HL-60 (cell line): ENCODE measurements around the gene TLX3.

Experiments
- POLR2AphosphoS5 ChIP-seq: IDR thresholded peaks from 2 replicates; pipeline ENCODE4 v1.6.1; 2012; ENCODE audit warnings: low read depth
- TF ChIP-seq, protein P1 (sequence below): IDR thresholded peaks from one replicate; pipeline ENCODE4 v1.5.1; 2011; ENCODE audit warnings: low read length, control low read depth, inconsistent platforms; ENCODE audit not compliant: insufficient read depth

DNA sequence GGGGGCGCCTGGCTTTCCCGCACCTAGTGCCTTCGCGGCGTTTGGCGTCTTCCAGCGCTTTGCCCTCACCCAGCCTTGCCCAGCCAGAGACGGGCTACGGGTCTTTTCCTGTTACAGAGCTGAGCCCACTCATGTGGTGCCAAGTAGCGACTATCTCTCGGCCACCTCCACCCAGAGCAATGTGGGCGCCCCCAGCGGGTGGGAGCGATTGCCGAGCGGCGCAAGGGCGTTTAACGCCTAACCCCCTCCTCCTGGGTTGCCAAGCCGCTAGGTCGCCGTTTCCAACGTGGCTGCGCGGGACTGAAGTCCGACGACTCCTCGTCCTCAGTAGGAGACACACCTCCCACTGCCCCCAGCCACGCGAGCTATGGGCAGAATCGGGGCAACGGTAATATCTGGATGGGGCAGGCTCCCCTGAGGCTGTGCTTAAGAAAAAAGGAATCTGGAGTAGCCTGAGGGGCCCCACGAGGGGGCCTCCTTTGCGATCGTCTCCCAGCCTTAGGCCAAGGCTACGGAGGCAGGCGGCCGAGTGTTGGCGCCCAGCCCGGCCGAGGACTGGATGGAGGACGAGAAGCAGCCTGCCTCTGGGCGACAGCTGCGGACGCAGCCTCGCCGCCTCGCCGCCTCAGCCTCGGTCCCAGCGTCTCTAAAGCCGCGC is 5.8 kb downstream of the TLX3 start:
- TF ChIP-seq, protein P1, sequence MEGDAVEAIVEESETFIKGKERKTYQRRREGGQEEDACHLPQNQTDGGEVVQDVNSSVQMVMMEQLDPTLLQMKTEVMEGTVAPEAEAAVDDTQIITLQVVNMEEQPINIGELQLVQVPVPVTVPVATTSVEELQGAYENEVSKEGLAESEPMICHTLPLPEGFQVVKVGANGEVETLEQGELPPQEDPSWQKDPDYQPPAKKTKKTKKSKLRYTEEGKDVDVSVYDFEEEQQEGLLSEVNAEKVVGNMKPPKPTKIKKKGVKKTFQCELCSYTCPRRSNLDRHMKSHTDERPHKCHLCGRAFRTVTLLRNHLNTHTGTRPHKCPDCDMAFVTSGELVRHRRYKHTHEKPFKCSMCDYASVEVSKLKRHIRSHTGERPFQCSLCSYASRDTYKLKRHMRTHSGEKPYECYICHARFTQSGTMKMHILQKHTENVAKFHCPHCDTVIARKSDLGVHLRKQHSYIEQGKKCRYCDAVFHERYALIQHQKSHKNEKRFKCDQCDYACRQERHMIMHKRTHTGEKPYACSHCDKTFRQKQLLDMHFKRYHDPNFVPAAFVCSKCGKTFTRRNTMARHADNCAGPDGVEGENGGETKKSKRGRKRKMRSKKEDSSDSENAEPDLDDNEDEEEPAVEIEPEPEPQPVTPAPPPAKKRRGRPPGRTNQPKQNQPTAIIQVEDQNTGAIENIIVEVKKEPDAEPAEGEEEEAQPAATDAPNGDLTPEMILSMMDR: no peak
- no peak for TF ChIP-seq POLR2AphosphoS5
